ENCODE data around the gene MLLT1. TPM values are rescaled to one million over a fixed set of nuclear protein-coding genes. Genes with fewer than 3 reads are reported as not detected.
A peak's percentile ranks its signal among the peaks of the same experiment; 100 is the strongest.

Gene MLLT1
- total RNA-seq, 1 donor = 15.9 TPM

DNA sequence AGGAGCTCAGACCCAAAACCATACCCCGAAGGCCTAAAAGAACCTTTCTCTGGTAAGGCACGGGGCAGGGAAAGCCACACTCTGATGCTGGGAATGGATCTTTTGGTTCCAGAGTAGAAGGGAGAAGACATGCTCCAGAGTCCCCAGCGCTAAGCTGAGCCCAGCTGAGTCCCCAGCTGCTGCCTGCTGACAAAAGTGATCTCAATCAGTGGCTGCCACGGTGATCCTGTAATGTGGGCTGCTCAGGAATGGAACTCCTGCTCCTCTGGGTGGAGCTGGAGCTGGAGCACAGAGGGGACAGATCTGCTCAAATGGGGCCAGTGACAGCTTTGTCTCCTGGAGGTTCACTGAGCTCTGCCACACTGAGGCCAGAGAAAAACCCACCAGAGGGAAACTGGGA is 70.5 kb downstream of the MLLT1 start:
- Histone ChIP-seq H3K79me2 (ENCODE audit: insufficient read depth, low read length) (no peaks in the 10 kb centered on the region), H3K36me3 (ENCODE audit: insufficient read depth, low read length) (peaks cover 3% of the 10 kb centered on the region), H3K27me3 (ENCODE audit: insufficient read depth, low read length) (no peaks in the 10 kb centered on the region), H4K20me1 (ENCODE audit: insufficient read depth, low read length) (peaks cover 2% of the 10 kb centered on the region), H3K4me2 (ENCODE audit: insufficient read depth, low read length) (no peak overlapping the region), H3K9me3 (ENCODE audit: low read depth, low read length) (no peaks in the 10 kb centered on the region), H3K27ac (ENCODE audit: low read depth, low read length) (no peak overlapping the region), H3K4me3 (ENCODE audit: insufficient read depth, low read length) (no peak overlapping the region), H2AFZ (ENCODE audit: low read length) (no peak overlapping the region), H3K4me1 (ENCODE audit: insufficient read depth, low read length) (peaks cover 4% of the 10 kb centered on the region)
- peak; percentile 76 for DNase-seq (ENCODE audit: insufficient read length, low spot score, missing footprints)
- TF ChIP-seq, protein P1, sequence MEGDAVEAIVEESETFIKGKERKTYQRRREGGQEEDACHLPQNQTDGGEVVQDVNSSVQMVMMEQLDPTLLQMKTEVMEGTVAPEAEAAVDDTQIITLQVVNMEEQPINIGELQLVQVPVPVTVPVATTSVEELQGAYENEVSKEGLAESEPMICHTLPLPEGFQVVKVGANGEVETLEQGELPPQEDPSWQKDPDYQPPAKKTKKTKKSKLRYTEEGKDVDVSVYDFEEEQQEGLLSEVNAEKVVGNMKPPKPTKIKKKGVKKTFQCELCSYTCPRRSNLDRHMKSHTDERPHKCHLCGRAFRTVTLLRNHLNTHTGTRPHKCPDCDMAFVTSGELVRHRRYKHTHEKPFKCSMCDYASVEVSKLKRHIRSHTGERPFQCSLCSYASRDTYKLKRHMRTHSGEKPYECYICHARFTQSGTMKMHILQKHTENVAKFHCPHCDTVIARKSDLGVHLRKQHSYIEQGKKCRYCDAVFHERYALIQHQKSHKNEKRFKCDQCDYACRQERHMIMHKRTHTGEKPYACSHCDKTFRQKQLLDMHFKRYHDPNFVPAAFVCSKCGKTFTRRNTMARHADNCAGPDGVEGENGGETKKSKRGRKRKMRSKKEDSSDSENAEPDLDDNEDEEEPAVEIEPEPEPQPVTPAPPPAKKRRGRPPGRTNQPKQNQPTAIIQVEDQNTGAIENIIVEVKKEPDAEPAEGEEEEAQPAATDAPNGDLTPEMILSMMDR (IDR thresholded peaks at IDR 0.05; ENCODE audit: extremely low read depth, low read depth, low read length) = no peak

DNA sequence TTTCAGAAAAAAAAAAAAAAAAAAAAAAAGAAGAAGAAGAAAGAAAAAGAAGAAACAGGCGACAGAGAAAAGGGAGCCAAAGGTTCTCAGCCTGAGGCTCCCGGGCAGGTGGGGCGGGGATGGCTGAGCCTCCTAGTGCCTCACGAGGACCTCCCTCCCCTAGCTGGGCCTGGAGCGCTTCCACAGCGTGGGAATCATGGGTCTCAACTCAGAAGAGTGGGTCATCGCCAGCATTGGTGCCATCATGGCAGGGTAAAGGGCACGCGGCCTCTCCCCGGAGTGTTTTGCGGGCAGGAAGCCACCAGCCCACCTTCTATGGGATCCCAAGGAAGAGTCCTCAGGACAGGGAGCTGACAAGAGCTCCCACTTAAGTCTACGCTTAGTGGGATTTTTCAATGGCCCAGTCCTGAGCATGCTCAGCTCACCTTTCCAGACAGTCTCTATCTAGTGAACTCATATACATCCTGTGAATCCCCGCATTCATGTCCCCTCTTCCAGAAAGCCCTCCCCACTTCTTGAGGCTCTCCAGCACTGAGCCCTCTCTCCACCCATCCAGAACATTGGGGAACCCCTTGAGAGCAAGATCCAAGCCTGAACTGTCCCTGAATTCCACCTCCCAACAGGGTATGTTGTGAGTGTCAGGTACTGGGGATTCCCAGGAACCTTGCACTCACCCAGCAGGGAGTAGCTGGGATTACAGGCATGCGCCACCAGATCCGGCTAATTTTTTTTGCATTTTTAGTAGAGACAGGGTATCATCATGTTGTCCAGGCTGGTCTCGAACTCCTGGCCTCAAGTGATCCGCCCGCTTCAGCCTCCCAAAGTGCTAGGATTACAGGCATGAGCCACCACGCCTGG is 74.7 kb downstream of the MLLT1 start:
- Histone ChIP-seq H3K9me3 (ENCODE audit: low read depth, low read length) (no peaks in the 10 kb centered on the region), H3K79me2 (ENCODE audit: insufficient read depth, low read length) (no peaks in the 10 kb centered on the region), H4K20me1 (ENCODE audit: insufficient read depth, low read length) (peaks cover 2% of the 10 kb centered on the region), H3K4me1 (ENCODE audit: insufficient read depth, low read length) (peaks cover 8% of the 10 kb centered on the region), H3K27ac (ENCODE audit: low read depth, low read length) (no peak overlapping the region), H3K4me2 (ENCODE audit: insufficient read depth, low read length) (no peak overlapping the region), H2AFZ (ENCODE audit: low read length) (no peak overlapping the region), H3K4me3 (ENCODE audit: insufficient read depth, low read length) (no peak overlapping the region), H3K36me3 (ENCODE audit: insufficient read depth, low read length) (no peaks in the 10 kb centered on the region), H3K27me3 (ENCODE audit: insufficient read depth, low read length) (no peaks in the 10 kb centered on the region)
- DNase-seq (ENCODE audit: insufficient read length, low spot score, missing footprints) = peak; percentile 75
- TF ChIP-seq, protein P1 (IDR thresholded peaks at IDR 0.05; ENCODE audit: extremely low read depth, low read depth, low read length) = no peak

DNA sequence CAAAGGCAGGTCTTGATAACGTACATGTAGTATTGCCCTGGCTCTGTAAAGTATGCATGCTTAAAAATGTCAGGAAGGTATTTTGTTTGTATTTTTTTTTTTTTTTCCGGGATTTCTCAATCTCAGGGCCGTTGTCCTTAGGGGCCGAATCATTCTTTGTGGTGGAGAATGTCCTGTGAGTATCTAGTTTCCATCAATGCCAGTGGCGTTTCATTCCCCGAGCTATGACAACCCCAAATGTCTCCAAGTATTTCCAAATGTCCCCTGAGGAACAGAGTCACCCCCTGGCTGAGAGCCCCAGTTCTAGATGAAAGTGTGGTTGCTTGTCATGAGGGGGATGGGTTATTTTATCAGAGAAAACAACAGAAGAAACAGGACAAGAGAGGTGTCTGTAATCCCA is 75.6 kb downstream of the MLLT1 start:
- Histone ChIP-seq H3K4me3 (ENCODE audit: insufficient read depth, low read length) (no peak overlapping the region), H3K27ac (ENCODE audit: low read depth, low read length) (no peak overlapping the region), H3K9me3 (ENCODE audit: low read depth, low read length) (no peaks in the 10 kb centered on the region), H4K20me1 (ENCODE audit: insufficient read depth, low read length) (no peaks in the 10 kb centered on the region), H3K27me3 (ENCODE audit: insufficient read depth, low read length) (no peaks in the 10 kb centered on the region), H3K79me2 (ENCODE audit: insufficient read depth, low read length) (peaks cover under 1% of the 10 kb centered on the region), H2AFZ (ENCODE audit: low read length) (no peak overlapping the region), H3K4me2 (ENCODE audit: insufficient read depth, low read length) (peak overlapping the region; percentile 57), H3K4me1 (ENCODE audit: insufficient read depth, low read length) (peaks cover 9% of the 10 kb centered on the region), H3K36me3 (ENCODE audit: insufficient read depth, low read length) (no peaks in the 10 kb centered on the region)
- TF ChIP-seq, protein P1 (IDR thresholded peaks at IDR 0.05; ENCODE audit: extremely low read depth, low read depth, low read length) = no peak
- peak; percentile 76 for DNase-seq (ENCODE audit: insufficient read length, low spot score, missing footprints)

DNA sequence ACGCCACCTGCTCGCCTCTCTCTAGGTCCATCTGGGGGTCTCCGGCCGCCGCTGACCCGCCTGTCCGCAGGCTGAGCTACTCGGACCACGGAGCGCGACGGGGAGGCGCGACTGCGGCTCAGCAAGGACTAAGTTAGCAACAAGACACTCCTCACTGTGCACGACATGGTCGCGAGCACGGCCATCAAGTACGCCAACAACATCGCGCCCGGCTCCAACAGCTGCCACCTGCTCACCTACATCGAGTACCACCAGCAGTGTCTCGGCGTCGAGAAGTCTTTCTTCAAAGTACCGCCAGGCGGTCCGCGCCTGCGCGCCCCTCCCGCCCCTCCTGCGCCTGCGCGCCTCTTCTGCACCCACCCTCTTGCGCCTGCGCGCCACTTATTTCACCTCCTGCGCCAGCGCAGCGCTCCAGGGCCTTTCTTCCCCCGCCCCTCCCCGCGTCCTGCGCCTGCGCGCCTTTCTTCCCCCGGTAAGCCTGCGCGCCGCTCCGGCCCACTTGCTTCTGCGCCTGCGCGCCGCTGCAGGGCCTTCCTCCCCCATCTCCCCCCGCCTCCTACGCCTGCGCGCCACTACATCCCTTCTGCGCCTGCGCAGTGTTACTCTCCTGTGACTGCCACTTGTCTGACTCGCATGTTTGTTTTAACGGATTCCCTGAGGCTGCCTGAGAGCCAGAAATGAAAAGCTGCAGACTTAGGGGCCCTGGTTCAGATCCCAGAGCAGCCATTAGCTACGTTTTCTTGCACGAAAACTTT is 80.4 kb downstream of the MLLT1 start:
- peak overlapping the region; percentile 99 for H3K4me2 ChIP-seq (ENCODE audit: insufficient read depth, low read length)
- no peaks in the 10 kb centered on the region for H4K20me1 ChIP-seq (ENCODE audit: insufficient read depth, low read length)
- no peaks in the 10 kb centered on the region for H3K36me3 ChIP-seq (ENCODE audit: insufficient read depth, low read length)
- H3K9me3 ChIP-seq (ENCODE audit: low read depth, low read length) = no peaks in the 10 kb centered on the region
- DNase-seq (ENCODE audit: insufficient read length, low spot score, missing footprints) = peak; percentile 100
- peaks cover 17% of the 10 kb centered on the region for H3K4me1 ChIP-seq (ENCODE audit: insufficient read depth, low read length)
- peak overlapping the region; percentile 55 for H3K27ac ChIP-seq (ENCODE audit: low read depth, low read length)
- peak overlapping the region; percentile 97 for H3K4me3 ChIP-seq (ENCODE audit: insufficient read depth, low read length)
- TF ChIP-seq, protein P1 (IDR thresholded peaks at IDR 0.05; ENCODE audit: extremely low read depth, low read depth, low read length) = no peak
- H3K27me3 ChIP-seq (ENCODE audit: insufficient read depth, low read length) = no peaks in the 10 kb centered on the region
- H3K79me2 ChIP-seq (ENCODE audit: insufficient read depth, low read length) = peaks cover 18% of the 10 kb centered on the region
- peak overlapping the region; percentile 100 for H2AFZ ChIP-seq (ENCODE audit: low read length)

Measured in osteoblast (primary cell).